ENCODE data around the gene PLEKHA3. TPM values are rescaled to one million over a fixed set of nuclear protein-coding genes. Genes with fewer than 3 reads are reported as not detected.

The PLEKHA3 gene
- total and polyA plus RNA-seq, 9 of the 15 experiments (the other 6 are each of a cell fraction or from before 2014, with no cell fraction given), result 2.3 to 23.4 (median 10.5) TPM

- 0 out of 2 replicates have a peak, but pooled peaks have one; percentile 27 for TF ChIP-seq ZBTB2 (IDR thresholded peaks at IDR 0.05)
- peak; percentile 85 for TF ChIP-seq POLR2A (conservative IDR thresholded peaks at IDR 0.05)
- TF ChIP-seq ELK3 (CRISPR knock-in tag; IDR thresholded peaks at IDR 0.05), result no peak; the same call in 1 of the 2 replicates
- TF ChIP-seq U2AF1 (optimal IDR thresholded peaks at IDR 0.05; ENCODE audit: low read depth, low read length), result no peak
- peak; percentile 8; the same call in 1 of the 2 replicates for TF ChIP-seq JUN (IDR thresholded peaks at IDR 0.05; ENCODE audit: borderline replicate concordance, low read depth, low read length)
- 0 out of 2 replicates have a peak, but pooled peaks have one; percentile 36 for TF ChIP-seq JUN (CRISPR knock-in tag; IDR thresholded peaks at IDR 0.05; ENCODE audit: borderline replicate concordance)
- TF ChIP-seq CHD2 (IDR thresholded peaks at IDR 0.05; ENCODE audit: low read depth, low read length), result no peak
- no peak for TF ChIP-seq ZNF668 (CRISPR knock-in tag; IDR thresholded peaks at IDR 0.05)
- TF ChIP-seq MCM2 (IDR thresholded peaks at IDR 0.05; ENCODE audit: low read depth), result no peak
- no peak for TF ChIP-seq ZNF79 (CRISPR knock-in tag; IDR thresholded peaks at IDR 0.05; ENCODE audit: low read depth)
- peak; percentile 70 for TF ChIP-seq CCNT2 (IDR thresholded peaks at IDR 0.05; ENCODE audit: borderline replicate concordance, extremely low read depth, insufficient read length, low read depth, low read length)
- TF ChIP-seq TEAD1 (CRISPR knock-in tag; IDR thresholded peaks at IDR 0.05), result peak in 1 of 2 experiments; percentile 70; a peak in 2 of 4 replicates
- peak; percentile 87 for TF ChIP-seq GATAD2B (IDR thresholded peaks at IDR 0.05; ENCODE audit: borderline replicate concordance)
- TF ChIP-seq ZNF764 (CRISPR knock-in tag; IDR thresholded peaks at IDR 0.05; ENCODE audit: low read depth), result no peak
- 0 out of 2 replicates have a peak, but pooled peaks have one; percentile 10 for TF ChIP-seq KHSRP (IDR thresholded peaks at IDR 0.05)
- no peak for TF ChIP-seq HEY1 (CRISPR knock-in tag; IDR thresholded peaks at IDR 0.05; ENCODE audit: borderline replicate concordance)
- no peak for TF ChIP-seq BRD4 (IDR thresholded peaks at IDR 0.05)
- 0 out of 2 replicates have a peak, but pooled peaks have one; percentile 56 for TF ChIP-seq ZNF584 (CRISPR knock-in tag; IDR thresholded peaks at IDR 0.05; ENCODE audit: low read depth)
- no peak for TF ChIP-seq ZNF134 (CRISPR knock-in tag; conservative IDR thresholded peaks at IDR 0.05)
- no peak for TF ChIP-seq SIX5 (IDR thresholded peaks at IDR 0.05; ENCODE audit: borderline replicate concordance in 1 of 2, insufficient read depth in 1 of 2, low read depth in 1 of 2, low read length in 2 of 2)
- no peak for TF ChIP-seq NR4A1 (CRISPR knock-in tag; IDR thresholded peaks at IDR 0.05)
- no peak; the same call in 1 of the 2 replicates for TF ChIP-seq NR4A1 (tag; IDR thresholded peaks at IDR 0.05)
- TF ChIP-seq VEZF1 (CRISPR knock-in tag; IDR thresholded peaks at IDR 0.05), result peak; percentile 90
- 0 out of 2 replicates have a peak, but pooled peaks have one; percentile 36 for TF ChIP-seq TEAD2 (tag; IDR thresholded peaks at IDR 0.05)
These were observed 1.6 kb upstream of the PLEKHA3 start, which contains the start of gene FKBP7 (continued) for GRCh38 chr2:178478439-178479274.
